A204.1 (cell line): Measurements from ENCODE around the gene TTLL11.

Source experiments
- FAIRE-seq: peaks from 2 replicates; lab custom pipeline; 2012; peaks lifted over from hg19 to GRCh38; lab: Jason Lieb, UNC

The TTLL11 gene

GRCh38 chr9:121880343-121880898 lies 212.7 kb downstream of the TTLL11 start:
- no peak for FAIRE-seq

DNA sequence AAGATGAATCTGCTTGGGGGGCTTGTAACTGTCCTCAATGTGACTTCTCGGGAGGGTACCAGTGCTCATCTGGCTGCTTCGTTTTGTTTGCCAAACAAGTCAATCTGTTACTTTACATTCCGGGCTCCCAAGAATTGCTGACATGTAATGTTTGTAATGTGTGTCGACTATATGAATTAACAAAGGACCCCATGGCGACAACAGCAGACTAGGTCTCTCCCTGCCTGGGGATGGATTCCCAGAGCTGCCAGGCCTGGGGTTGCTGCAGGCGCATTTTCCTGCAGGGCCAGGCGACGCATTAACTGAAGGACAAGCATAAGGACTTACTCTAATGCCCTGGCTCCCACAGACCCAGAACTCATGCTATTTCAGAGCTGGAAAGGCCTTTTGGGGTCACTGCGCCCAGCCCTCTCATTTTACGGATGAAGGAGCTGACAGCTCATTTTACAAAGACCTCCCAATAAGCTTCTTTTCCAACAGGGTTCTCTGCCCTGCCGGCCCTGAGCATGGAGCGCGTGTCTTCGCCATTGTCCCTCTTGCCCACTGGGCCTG lies 214.8 kb downstream of the TTLL11 start:
- no peak for FAIRE-seq

- FAIRE-seq, result no peak
These were observed 216.3 kb downstream of the TTLL11 start for GRCh38 chr9:121876658-121877271.

- no peak for FAIRE-seq
These were observed 216.9 kb downstream of the TTLL11 start for GRCh38 chr9:121876255-121876654.

DNA sequence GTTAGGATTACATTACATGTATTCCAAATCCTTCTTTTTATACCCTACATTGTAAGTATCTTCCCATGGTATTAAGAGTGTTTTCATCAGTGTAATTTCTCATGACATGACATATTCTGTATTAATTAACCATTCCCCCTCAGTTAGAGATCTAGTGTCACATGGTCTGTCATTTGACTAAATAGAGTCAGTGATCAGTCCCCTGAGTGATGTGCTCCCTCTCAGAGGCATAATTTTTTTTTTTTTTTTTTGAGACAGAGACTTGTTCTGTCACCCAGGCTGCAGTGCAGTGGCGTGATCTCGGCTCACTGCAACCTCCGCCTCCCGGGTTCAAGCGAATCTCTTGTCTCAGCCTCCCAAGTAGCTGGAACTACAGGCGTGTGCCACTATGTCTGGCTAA lies 218.6 kb downstream of the TTLL11 start:
- FAIRE-seq, result no peak

DNA sequence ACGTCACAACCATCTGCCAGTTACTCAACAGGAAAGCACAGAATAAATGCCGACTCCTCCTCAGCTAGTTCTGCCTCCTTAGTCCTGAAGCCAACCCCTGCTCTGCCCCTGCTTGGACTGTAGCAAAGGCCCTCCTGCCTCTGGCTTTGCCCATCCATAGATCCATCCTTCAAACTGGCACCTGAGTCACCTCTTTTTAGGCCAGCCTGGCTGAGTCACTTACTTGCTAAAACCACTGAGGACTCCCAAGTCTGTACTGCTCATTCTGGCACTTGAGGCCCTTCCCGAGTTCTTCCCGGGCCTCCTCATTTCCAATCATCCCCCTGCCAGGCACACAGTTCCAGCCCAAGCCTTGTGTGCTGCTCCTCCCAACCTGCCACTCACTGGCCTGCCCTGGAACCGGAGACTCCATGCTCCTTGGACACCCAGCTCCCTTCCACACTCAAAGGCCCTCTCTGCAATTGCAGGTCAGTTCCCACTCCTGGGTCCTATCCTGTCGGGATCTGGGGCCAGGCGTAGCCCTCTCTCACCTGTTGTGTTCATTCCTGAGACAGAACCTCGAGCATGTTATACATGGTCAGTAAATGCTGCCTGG lies 221.6 kb downstream of the TTLL11 start:
- FAIRE-seq, result no peak

GRCh38 chr9:121870271-121870670 lies 222.8 kb downstream of the TTLL11 start:
- no peak for FAIRE-seq

GRCh38 chr9:121868626-121869025 lies 224.5 kb downstream of the TTLL11 start:
- no peak for FAIRE-seq

GRCh38 chr9:121866927-121867326 lies 226.2 kb downstream of the TTLL11 start:
- no peak for FAIRE-seq

- FAIRE-seq, result no peak
These were observed 227.2 kb downstream of the TTLL11 start for GRCh38 chr9:121865884-121866283.

DNA sequence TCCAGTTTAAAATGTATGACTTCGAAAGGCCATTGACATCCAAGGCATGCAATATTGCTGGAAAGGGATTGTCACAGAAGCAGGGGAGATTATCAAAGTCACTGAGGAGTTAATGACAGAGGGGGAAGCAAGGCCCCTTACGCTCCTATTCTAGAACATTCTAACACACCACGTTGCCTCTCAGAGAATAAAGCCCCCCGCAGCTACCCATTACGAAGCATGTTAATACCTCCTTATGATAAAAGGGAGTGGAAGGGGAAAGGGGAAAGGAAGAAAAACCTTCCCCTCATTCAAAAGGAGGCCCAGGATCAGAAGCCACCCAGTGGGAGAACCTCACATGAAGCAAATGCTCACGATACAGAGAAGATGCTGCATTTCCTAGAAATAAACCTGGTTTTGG lies 228.0 kb downstream of the TTLL11 start:
- no peak for FAIRE-seq

DNA sequence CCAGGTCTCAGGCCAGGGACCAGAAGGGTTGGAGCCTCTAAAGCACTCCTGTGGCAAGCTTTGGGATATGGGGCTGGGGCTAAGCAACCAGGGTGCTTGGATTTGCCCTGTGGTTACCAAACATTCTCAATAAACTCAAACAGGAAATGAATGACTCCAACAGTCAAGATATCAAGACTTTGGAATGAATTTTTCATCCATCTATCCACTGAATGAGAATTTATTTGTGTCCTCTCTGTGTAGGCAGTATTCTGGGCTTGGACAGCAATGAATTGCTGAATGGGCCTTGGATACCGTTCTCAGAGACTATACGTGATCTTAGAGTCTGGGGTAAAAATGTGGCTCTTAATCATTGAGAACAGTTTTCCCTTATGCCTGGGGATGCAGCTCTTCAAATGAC lies 229.2 kb downstream of the TTLL11 start:
- FAIRE-seq, result no peak

DNA sequence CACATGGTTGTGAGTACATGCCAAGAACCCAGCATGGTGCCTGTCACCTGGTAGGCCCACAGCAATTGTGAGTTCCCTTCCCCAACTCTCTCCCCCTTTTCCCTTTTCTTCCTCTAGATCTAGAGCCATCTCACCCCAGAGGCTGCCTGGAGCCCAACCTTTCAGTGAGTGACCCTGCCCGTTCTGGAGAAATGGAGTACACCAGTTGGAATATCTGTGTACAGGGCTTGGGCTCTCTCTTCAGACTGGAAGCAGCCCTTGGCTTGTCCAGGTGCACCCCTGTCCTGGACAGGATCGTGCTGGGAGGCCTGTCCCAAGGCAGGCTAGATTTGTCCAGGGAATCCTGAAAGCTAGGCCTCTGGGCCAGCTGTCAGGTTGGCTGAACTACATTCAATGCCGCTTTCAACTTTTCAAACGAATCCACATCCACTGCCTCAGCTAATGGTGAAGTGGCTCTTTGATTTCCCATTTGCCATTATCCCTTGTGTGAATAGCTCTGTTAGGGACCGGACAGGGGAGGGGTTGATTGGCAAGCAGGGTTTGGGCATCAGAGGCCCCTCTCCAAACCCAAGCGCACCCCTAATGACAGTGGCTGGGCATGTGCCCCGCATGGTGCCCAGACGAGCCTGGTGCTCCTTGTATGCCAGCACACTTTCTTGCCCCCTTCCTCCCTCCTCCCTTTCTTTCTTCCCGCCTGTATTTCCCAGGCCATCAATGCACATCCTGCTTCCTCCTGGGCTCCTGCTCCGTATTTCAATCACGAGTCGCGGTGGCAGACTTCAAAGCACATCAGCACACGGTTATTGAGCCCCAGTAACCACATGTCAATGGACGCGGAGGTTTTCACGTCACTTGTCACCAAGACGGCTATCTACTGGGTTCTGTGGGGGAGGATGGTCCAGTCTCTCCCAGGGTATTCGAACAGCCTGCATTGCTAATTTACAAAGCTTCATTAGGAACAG lies 230.5 kb downstream of the TTLL11 start:
- no peak for FAIRE-seq

GRCh38 chr9:121861501-121862180 lies 231.5 kb downstream of the TTLL11 start:
- FAIRE-seq, result no peak

GRCh38 chr9:121860744-121861143 lies 232.4 kb downstream of the TTLL11 start:
- no peak for FAIRE-seq

DNA sequence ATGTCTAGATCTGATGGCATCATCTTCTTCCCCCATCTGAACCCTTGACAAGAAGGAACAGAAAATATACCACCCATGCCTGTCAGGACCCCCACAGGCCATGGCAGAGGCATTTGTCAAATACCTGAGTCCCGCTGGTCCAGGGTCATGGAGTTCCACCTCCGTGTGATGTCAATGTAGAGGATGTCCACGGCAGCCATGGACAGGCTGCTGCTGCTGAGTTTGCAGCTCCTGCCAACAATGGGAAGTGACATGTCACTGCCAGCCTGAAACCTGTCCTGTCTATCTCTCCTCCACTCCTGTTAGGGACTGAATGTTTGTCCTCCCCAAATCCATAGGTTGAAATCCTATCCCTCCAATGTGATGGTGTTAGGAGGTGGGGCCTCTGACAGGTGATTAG lies 232.9 kb downstream of the TTLL11 start:
- no peak for FAIRE-seq

DNA sequence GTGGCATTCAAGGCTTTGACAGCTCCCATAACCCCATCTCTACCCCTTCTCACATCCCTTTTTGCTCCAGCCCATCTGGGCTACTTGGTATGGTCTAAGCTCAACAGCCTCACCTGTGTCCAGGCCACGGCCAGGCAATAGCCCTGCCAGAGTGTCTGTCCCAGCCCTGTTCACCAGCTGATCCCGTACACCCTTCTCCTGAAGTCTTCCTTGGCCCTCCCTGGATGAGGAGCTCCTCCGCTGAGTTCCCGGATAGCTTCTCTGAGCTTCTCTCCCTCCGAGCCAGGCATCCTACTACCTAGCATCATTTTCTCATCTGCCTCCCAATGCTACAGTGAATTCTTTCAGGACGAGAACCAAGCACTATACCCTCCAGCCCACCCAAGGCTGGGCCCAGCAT lies 233.5 kb downstream of the TTLL11 start:
- no peak for FAIRE-seq

DNA sequence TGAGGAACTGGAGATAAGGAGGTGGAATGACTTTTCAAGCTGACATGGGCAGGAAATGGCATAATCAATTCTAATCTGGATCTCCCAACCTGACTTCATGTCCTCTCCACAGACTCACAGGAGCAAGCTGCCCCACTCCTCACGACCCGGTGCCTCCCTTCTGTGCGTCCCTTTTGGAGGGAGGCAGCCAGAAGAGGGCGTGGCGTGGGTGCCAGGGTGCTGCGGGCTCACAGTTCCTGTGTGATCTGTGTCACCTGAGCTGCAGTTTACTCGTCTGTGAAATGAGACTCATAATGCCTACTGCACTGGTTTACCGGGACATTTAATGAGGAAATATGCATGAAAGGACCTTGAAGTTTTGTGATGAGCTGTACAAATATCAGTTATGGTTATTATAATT lies 234.3 kb downstream of the TTLL11 start:
- FAIRE-seq, result no peak

DNA sequence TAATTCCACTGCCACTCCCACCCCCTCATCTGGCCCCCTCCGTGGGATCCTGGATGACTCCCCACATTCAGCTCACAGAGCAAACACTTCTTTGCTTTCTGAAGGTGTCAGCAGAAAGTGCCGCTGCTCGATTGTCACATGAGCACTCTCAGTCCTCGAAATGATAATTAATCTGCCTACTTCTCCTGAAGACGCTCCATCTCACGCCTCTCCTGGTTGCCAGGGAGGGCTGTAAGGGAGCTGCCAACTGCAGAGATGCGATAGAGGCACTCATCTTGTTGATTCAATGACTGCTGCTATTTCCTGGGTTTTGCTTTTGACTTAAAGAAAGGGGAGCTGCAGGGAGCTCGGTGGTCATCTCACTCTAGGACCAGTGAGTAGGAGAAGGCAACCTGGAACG lies 235.2 kb downstream of the TTLL11 start:
- no peak for FAIRE-seq

DNA sequence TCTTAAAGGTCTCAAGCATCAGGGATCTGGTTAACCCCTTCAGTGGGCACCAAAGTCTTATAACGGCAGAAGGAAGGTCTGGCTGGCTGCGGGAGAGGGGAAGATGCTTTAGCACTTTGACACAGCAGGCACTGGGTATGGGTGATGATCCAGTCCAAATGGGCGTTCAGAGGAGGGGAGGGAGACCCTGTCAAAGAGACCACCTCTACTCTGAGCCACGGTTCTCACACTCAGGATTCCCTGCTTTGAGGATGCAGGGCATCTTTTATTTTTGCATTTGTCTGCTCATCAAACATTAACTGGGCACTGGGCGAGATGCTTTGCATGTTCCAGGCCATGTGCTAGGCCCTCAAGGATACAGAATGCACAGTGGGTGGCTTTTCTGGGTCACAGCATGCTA lies 237.6 kb downstream of the TTLL11 start:
- no peak for FAIRE-seq

DNA sequence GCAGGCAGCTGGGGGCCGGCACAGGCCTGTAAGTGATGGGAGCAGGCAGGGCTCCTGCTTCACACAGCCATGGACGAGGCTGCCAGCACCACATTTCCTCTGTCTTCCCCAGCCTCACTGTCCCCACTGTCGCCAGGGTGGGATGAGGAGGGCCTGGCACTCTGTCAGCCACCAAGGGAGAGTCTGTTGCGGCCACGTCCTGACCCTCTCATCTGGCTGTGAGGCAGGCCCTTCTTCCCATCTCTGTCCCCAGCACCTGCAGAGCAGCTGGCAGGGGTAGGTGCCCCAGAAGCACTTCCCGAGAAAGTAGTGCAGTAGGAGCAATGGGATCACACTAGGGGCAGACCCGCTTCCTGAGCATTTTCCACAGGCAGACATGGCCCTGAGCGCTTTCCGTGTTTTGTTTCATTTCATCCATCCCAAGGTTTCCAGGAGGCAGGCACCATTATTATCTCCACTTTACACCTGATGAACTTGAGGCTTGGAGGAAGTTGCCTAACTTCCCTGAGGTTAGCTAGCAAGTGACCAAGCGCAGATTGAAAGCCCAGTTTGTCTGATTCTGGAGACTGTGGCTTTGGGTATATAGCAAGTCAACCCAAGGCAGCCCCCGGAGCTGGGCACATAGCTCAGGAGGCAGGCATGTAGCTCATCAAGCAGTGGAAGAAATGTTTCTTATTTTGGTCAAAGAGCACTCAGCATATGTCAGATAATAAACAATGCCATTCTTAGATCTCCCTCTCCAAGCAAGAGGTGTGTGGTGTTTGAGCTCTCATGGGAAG lies 239.3 kb downstream of the TTLL11 start:
- no peak for FAIRE-seq
